Gastrocnemius medialis (tissue), 4 donors: ENCODE results near the gene IQCE.

Experiments used
- CTCF ChIP-seq, 5 experiments: fragments of 450-650 bp in 3 of 5; fragments of 200-600 bp in 2 of 5; sonication (generic) in 2 of 5; IDR thresholded peaks in 4 of 5; conservative IDR thresholded peaks in 1 of 5; 1 replicate in 4 of 5; 2 replicates in 1 of 5; pipeline ENCODE4 v1.5.1; 2016 to 2019; ENCODE audit warnings: antibody characterized with exemption in 5 of 5, mild to moderate bottlenecking in 3 of 5, moderate library complexity in 3 of 5
- POLR2A ChIP-seq, 2 donors: fragments of 450-650 bp; IDR thresholded peaks; one replicate each; pipeline ENCODE4 v1.6.1; 2017; ENCODE audit warnings: antibody characterized with exemption in 2 of 2, mild to moderate bottlenecking in 2 of 2, moderate library complexity in 2 of 2

GRCh38 chr7:2546776-2547586, 11.8 kb upstream of the IQCE start:
- TF ChIP-seq CTCF (IDR thresholded peaks at IDR 0.05 in 4 of 5, conservative IDR thresholded peaks at IDR 0.05 in 1 of 5) (no peak), POLR2A (IDR thresholded peaks at IDR 0.05) (no peak)
